SK-N-SH (cell line): Measurements from ENCODE around the gene PCBD1.

ENCODE experiments used
- CTCF ChIP-seq: fragments of 200-600 bp; sonication (generic); IDR thresholded peaks from 2 replicates; pipeline ENCODE4 v1.6.1; 2017; ENCODE audit warnings: antibody characterized with exemption, mild to moderate bottlenecking, moderate library complexity
- EP300 ChIP-seq, 2 experiments: IDR thresholded peaks; 2 replicates each; pipeline versions ENCODE4 v1.4.0 to v1.6.1; 2012; ENCODE audit warnings: borderline replicate concordance in 1 of 2, low read depth in 1 of 2, low read length in 1 of 2
- EZH2phosphoT487 ChIP-seq: fragments of 200-600 bp; sonication (generic); IDR thresholded peaks from 2 replicates; pipeline ENCODE4 v1.6.1; 2017; ENCODE audit warnings: low read depth, mixed run types, mild to moderate bottlenecking, antibody characterized with exemption, moderate library complexity, borderline replicate concordance
- FOXM1 ChIP-seq: IDR thresholded peaks from 2 replicates; pipeline ENCODE4 v1.4.0; 2012; ENCODE audit warnings: low read depth, mild to moderate bottlenecking
- JUND ChIP-seq: IDR thresholded peaks from 2 replicates; pipeline ENCODE4 v1.4.0; 2012
- MAX ChIP-seq: IDR thresholded peaks from 2 replicates; pipeline ENCODE4 v1.4.0; 2012; ENCODE audit warnings: low read depth
- NFIC ChIP-seq: IDR thresholded peaks from 2 replicates; pipeline ENCODE4 v1.4.0; 2012; ENCODE audit warnings: borderline replicate concordance
- REST ChIP-seq: IDR thresholded peaks from 2 replicates; pipeline ENCODE4 v1.6.1; 2012; ENCODE audit warnings: mild to moderate bottlenecking, low read depth, low read length, moderate library complexity
- SIN3A ChIP-seq: IDR thresholded peaks from 2 replicates; pipeline ENCODE4 v1.6.1; 2012; ENCODE audit warnings: low read depth, mild to moderate bottlenecking, low read length, moderate library complexity, borderline replicate concordance
- SMC3 ChIP-seq: IDR thresholded peaks from 2 replicates; pipeline ENCODE4 v1.6.1; 2012; ENCODE audit warnings: low read depth, low read length, improper control_type of control experiment
- TEAD4 ChIP-seq: IDR thresholded peaks from 2 replicates; pipeline ENCODE4 v1.4.0; 2012; ENCODE audit warnings: mild to moderate bottlenecking, borderline replicate concordance; ENCODE audit not compliant: insufficient read depth

- TF ChIP-seq SMC3 (no peak), CTCF (no peak), MAX (no peak), FOXM1 (no peak), REST (no peak), EZH2phosphoT487 (no peak), JUND (no peak), NFIC (no peak), EP300 (IDR thresholded peaks at IDR 0.05; ENCODE audit: borderline replicate concordance in 1 of 2, low read depth in 1 of 2, low read length in 1 of 2) (no peak), TEAD4 (no peak), SIN3A (no peak)
These were observed 30.6 kb upstream of the PCBD1 start for GRCh38 chr10:70918851-70919530.
